Measurements from ENCODE around the gene RRM1. TPM values are rescaled to one million over a fixed set of nuclear protein-coding genes. Genes with fewer than 3 reads are reported as not detected.

Gene RRM1
- total and polyA plus RNA-seq, 2 experiments from 2014 or later = 73.4 to 91.1 TPM

DNA sequence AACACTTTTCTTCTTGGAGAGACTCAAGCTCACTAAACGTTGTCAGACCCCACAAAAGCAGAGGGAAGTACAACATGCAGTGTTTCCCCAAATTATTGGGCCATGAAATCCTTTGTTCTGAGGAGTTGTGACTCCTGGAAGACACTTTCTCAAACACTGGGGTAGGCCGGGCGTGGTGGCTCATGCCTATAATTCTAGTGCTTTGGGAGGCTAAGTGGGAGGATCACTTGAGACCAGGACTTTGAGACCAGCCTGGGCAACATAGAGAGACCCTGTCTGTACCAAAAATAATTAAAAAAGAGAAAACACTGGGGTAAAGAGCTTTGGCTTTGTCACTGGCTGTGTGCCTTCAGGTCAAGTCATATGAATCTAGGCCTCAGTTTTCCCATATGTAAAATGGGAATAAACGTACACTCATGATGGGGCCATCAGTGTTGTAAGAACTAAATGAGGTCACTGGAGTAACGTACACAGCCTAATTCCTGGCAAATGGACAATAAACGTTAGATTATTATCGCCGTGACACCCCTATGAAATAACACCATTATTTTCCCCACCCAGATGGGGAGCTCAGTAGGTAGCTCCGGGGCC, 92.0 kb downstream of the RRM1 start:
- H3K27ac ChIP-seq = no peak overlapping the region
- in situ Hi-C loops (cut with MboI) = loop anchor here (25.0 kb wide), 2 partner anchors 301 to 801 kb away; partner anchors contain the start of genes OR51L1 and OR52K1
- no peaks in the 10 kb centered on the region for H3K36me3 ChIP-seq (ENCODE audit: low read depth)
- H3K27me3 ChIP-seq (replicated peaks; ENCODE audit: insufficient read depth) = no peaks in the 10 kb centered on the region
- TF ChIP-seq EZH2phosphoT487 (IDR thresholded peaks at IDR 0.05; ENCODE audit: insufficient read depth, low read depth) (no peak), EZH2 (IDR thresholded peaks at IDR 0.05; ENCODE audit: insufficient read depth, poor library complexity, severe bottlenecking) (no peak)
- peak overlapping the region; percentile 78 for H3K4me2 ChIP-seq (ENCODE audit: unreplicated experiment)
- peak overlapping the region; percentile 74 for H3K9ac ChIP-seq
- no peaks in the 10 kb centered on the region for H3K79me2 ChIP-seq (ENCODE audit: insufficient read depth)
- H3K4me3 ChIP-seq = peak overlapping the region; percentile 78
- H3K9me3 ChIP-seq (ENCODE audit: low read depth) = no peaks in the 10 kb centered on the region
- H4K20me1 ChIP-seq (ENCODE audit: insufficient read depth) = no peaks in the 10 kb centered on the region
- no peaks in the 10 kb centered on the region for H3F3A ChIP-seq (ENCODE audit: insufficient read depth)
- H2AFZ ChIP-seq = peak overlapping the region; percentile 97
- WGBS, 2 experiments (ENCODE audit: low coverage in 1 of 2, low lambda C conversion rate in 2 of 2, missing lambda C conversion rate in 2 of 2) = 39 to 45% methylated on average over 9 of the region's 9 CpGs
- H3K9me2 ChIP-seq (ENCODE audit: insufficient read depth) = no peaks in the 10 kb centered on the region
- no peaks in the 10 kb centered on the region for H3K4me1 ChIP-seq (ENCODE audit: insufficient read depth)
- DNase-seq = no peak

DNA sequence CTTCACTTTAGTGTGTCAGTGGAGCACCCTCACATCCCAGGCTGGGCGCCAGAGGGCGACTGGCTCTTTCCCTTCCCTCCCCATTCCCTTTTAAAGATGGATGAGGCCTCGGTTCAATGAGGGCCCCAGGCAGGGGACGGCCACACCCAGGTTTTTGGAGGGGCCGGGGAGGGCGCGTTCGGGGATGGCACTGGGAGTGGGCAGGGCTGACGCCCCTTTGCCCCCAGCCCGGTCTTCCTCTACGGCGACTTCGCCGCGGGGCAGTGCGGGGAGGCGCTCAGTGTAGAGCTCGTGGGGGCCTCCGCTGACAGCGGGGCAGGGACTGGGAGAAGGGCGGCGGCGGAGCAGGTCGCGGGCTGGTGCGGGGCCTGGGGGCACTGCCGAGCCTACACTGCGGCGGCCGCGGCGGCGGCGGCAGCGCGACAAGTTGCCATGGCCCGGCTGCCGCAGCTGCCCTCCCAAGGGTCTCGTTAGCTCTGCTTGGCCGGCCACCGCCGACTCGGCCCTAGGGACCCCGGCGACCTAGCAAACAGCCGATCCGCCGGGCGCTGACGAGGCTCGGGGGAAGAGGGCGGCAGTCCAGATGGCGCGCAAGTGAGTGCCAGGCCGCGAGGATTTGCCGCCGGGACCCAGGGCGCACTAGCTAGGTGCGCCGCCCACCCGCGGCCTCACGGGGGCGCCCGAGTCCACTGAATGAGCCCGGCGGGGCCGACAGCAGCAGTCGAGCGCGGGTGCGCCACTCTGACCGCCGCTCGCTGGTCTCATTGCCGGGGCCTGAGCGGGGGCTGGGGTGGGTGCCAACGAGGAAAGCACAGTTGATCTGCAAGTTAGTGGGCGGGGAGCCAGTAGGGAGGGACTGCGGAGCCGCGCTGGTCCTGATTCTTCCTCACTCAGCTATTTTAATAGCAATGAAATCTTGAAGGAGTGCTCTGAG, 92.7 kb downstream of the RRM1 start:
- H4K20me1 ChIP-seq (ENCODE audit: insufficient read depth) = no peaks in the 10 kb centered on the region
- H3K4me1 ChIP-seq (ENCODE audit: insufficient read depth) = no peaks in the 10 kb centered on the region
- H3K9me2 ChIP-seq (ENCODE audit: insufficient read depth) = no peaks in the 10 kb centered on the region
- no peaks in the 10 kb centered on the region for H3K9me3 ChIP-seq (ENCODE audit: low read depth)
- H3F3A ChIP-seq (ENCODE audit: insufficient read depth) = no peaks in the 10 kb centered on the region
- H3K79me2 ChIP-seq (ENCODE audit: insufficient read depth) = no peaks in the 10 kb centered on the region
- in situ Hi-C loops (cut with MboI) = loop anchor here (25.0 kb wide), 2 partner anchors 300 to 800 kb away; partner anchors contain the start of genes OR51L1 and OR52K1
- no peaks in the 10 kb centered on the region for H3K36me3 ChIP-seq (ENCODE audit: low read depth)
- 1 to 2% methylated on average over 56 to 71 of the region's 83 CpGs for WGBS, 2 experiments (ENCODE audit: low coverage in 1 of 2, low lambda C conversion rate in 2 of 2, missing lambda C conversion rate in 2 of 2)
- H3K27me3 ChIP-seq (replicated peaks; ENCODE audit: insufficient read depth) = no peaks in the 10 kb centered on the region
- H2AFZ ChIP-seq = peak overlapping the region; percentile 97
- H3K4me2 ChIP-seq (ENCODE audit: unreplicated experiment) = peak overlapping the region; percentile 78
- peak overlapping the region; percentile 74 for H3K9ac ChIP-seq
- no peak overlapping the region for H3K27ac ChIP-seq
- peak overlapping the region; percentile 78 for H3K4me3 ChIP-seq
- TF ChIP-seq EZH2phosphoT487 (IDR thresholded peaks at IDR 0.05; ENCODE audit: insufficient read depth, low read depth) (no peak), EZH2 (IDR thresholded peaks at IDR 0.05; ENCODE audit: insufficient read depth, poor library complexity, severe bottlenecking) (no peak)
- DNase-seq = peak; percentile 90

Other genes starting within 250 kb of the RRM1 start
- gene STIM1, start 239.1 kb upstream of the RRM1 start, total RNA-seq (2014; rRNA removed; shearing (Covaris generic)) = 24.6 and 63.4 TPM in 2 replicates
- 22.0 and 22.3 TPM in 2 replicates for gene STIM1, start 239.1 kb upstream of the RRM1 start, polyA plus RNA-seq (2016; fragmentation: Nextera tagmentation; extraction: Ambion mirVana)

Measured in GM23248 (cell line).